K562 (cell line): ENCODE data around the gene COL15A1. TPM values are rescaled to one million over a fixed set of nuclear protein-coding genes. Genes with fewer than 3 reads are reported as not detected.

Experiments used
- CTBP1 ChIP-seq: fragments of 450-650 bp; IDR thresholded peaks from 2 replicates; pipeline ENCODE4 v1.6.1; 2016; ENCODE audit warnings: borderline replicate concordance
- CTCFL ChIP-seq: IDR thresholded peaks from 2 replicates; pipeline ENCODE4 v1.6.1; 2011; ENCODE audit warnings: borderline replicate concordance, low read depth, mild to moderate bottlenecking, moderate library complexity, low read length; ENCODE audit not compliant: insufficient read depth, poor library complexity, severe bottlenecking
- ETV1 ChIP-seq: fragments of 450-650 bp; conservative IDR thresholded peaks from 2 replicates; pipeline ENCODE4 v1.6.1; 2016; ENCODE audit warnings: missing genetic modification characterization, control low read depth, low read depth, missing compliant biosample characterization
- FOS ChIP-seq: IDR thresholded peaks from 3 replicates; pipeline ENCODE4 v1.6.1; 2011; ENCODE audit not compliant: insufficient read length; ENCODE audit errors: extremely low read depth
- GABPB1 ChIP-seq: sonication (generic); formaldehyde crosslinking; IDR thresholded peaks from 2 replicates; pipeline ENCODE4 v1.8.0; 2022; ENCODE audit warnings: mild to moderate bottlenecking, missing genetic modification reagents
- HCFC1 ChIP-seq: IDR thresholded peaks from 2 replicates; pipeline ENCODE4 v1.6.1; 2012; ENCODE audit warnings: low read depth, low read length, improper control_type of control experiment
- HDGF ChIP-seq: fragments of 450-650 bp; IDR thresholded peaks from 2 replicates; pipeline ENCODE4 v1.6.1; 2016
- HES1 ChIP-seq: fragments of 450-650 bp; IDR thresholded peaks from 2 replicates; pipeline ENCODE4 v1.6.1; 2016; ENCODE audit warnings: low read depth, mild to moderate bottlenecking, moderate library complexity
- MEF2A ChIP-seq: IDR thresholded peaks from 2 replicates; pipeline ENCODE4 v1.6.1; 2011; ENCODE audit warnings: low read depth, mild to moderate bottlenecking, low read length, moderate library complexity; ENCODE audit not compliant: control insufficient read depth
- POLR2H ChIP-seq: IDR thresholded peaks from 2 replicates; pipeline ENCODE4 v1.6.1; 2016; ENCODE audit warnings: missing genetic modification characterization, low read depth, mild to moderate bottlenecking, control low read depth, missing compliant biosample characterization, moderate library complexity
- RCOR1 ChIP-seq, 2 experiments: IDR thresholded peaks; 2 replicates each; pipeline ENCODE4 v1.6.1; 2012; ENCODE audit warnings: low read depth in 2 of 2, low read length in 2 of 2, borderline replicate concordance in 1 of 2, improper control_type of control experiment in 1 of 2
- RNF2 ChIP-seq: sonication (generic); IDR thresholded peaks from 2 replicates; pipeline ENCODE4 v1.6.1; 2016
- SAFB ChIP-seq: fragments of 200-400 bp; formaldehyde crosslinking; IDR thresholded peaks from 2 replicates; pipeline ENCODE4 v1.6.1; 2017; ENCODE audit warnings: low read depth, low read length, borderline replicate concordance
- SPI1 ChIP-seq: IDR thresholded peaks from 2 replicates; pipeline ENCODE4 v1.6.1; 2011; ENCODE audit warnings: low read depth, low read length, control low read depth, borderline replicate concordance
- TFAP4 ChIP-seq: sonication (generic); formaldehyde crosslinking; IDR thresholded peaks from 2 replicates; pipeline ENCODE4 v1.8.0; 2022; ENCODE audit warnings: missing genetic modification reagents, mild to moderate bottlenecking, moderate library complexity, borderline replicate concordance
- TFE3 ChIP-seq: fragments of 450-650 bp; formaldehyde crosslinking; IDR thresholded peaks from 2 replicates; pipeline ENCODE4 v1.4.0; 2020; ENCODE audit warnings: mild to moderate bottlenecking, mixed read lengths
- ZBTB7A ChIP-seq: IDR thresholded peaks from 2 replicates; pipeline ENCODE4 v1.6.1; 2011; ENCODE audit warnings: low read depth, mild to moderate bottlenecking, low read length, moderate library complexity, borderline replicate concordance; ENCODE audit not compliant: control insufficient read depth
- ZEB2 ChIP-seq: fragments of 450-650 bp; IDR thresholded peaks from 2 replicates; pipeline ENCODE4 v1.6.1; 2016
- ZFX ChIP-seq: sonication (generic); formaldehyde crosslinking; IDR thresholded peaks from 2 replicates; pipeline ENCODE4 v1.8.0; 2022; ENCODE audit warnings: mild to moderate bottlenecking, missing genetic modification reagents, moderate library complexity
- ZNF224 ChIP-seq: sonication (generic); formaldehyde crosslinking; IDR thresholded peaks from 2 replicates; pipeline ENCODE4 v1.8.0; 2022; ENCODE audit warnings: mild to moderate bottlenecking, missing genetic modification reagents
- ZNF253 ChIP-seq: fragments of 250-450 bp; sonication (Bioruptor Pico); conservative IDR thresholded peaks from 2 replicates; pipeline ENCODE4 v1.6.1; 2021; ENCODE audit warnings: mild to moderate bottlenecking
- polyA plus RNA-seq, 8 experiments: library from polyadenylated mRNA; depleted of rRNA in 4 of 8; stranded (reverse) in 5 of 8; unstranded in 3 of 8; fragments of >200 nt; fragmentation: Nextera tagmentation in 2 of 8; fragmentation: Illumina TruSeq in 1 of 8; extraction: Ambion mirVana in 2 of 8; extraction: Trizol in 1 of 8; gene quantifications; 2 replicates each; pipeline versions ENCODE4 v1.2.1 to v1.2.3, GENCODE V29; 2011 to 2014; ENCODE audit warnings: inconsistent platforms in 1 of 8, missing spikeins in 1 of 8
- total RNA-seq, 7 experiments: library from RNA; depleted of rRNA in 6 of 7; stranded (reverse); fragments of >200 nt in 6 of 7; fragmentation: Illumina TruSeq in 2 of 7; extraction: Trizol in 2 of 7; gene quantifications; 2 replicates each; pipeline versions ENCODE4 v1.2.1 to v1.2.3, GENCODE V29; 2011 to 2021; ENCODE audit warnings: low replicate concordance in 1 of 7

The COL15A1 gene
- total and polyA plus RNA-seq, 9 of the 15 experiments (the other 6 are each of a cell fraction or from before 2014, with no cell fraction given): 0.46 to 5.1 (median 2.6) TPM

- TF ChIP-seq CTCFL (no peak), POLR2H (tag) (no peak), ZEB2 (0 out of 2 replicates have a peak, but pooled peaks have one; percentile 19), SAFB (no peak), TFE3 (no peak), RCOR1 (IDR thresholded peaks at IDR 0.05; ENCODE audit: borderline replicate concordance in 1 of 2, low read depth in 2 of 2, low read length in 2 of 2) (peak in 1 of 2 experiments; percentile 71; a peak in 2 of 4 replicates), GABPB1 (CRISPR knock-in tag) (no peak), HCFC1 (no peak), ZBTB7A (no peak), HES1 (no peak), HDGF (no peak), ZFX (CRISPR knock-in tag) (peak; percentile 44), TFAP4 (CRISPR knock-in tag) (no peak), SPI1 (0 out of 2 replicates have a peak, but pooled peaks have one; percentile 61), RNF2 (no peak), FOS (no peak), CTBP1 (peak; percentile 42), ZNF224 (CRISPR knock-in tag) (no peak), ZNF253 (CRISPR knock-in tag) (no peak), ETV1 (tag) (no peak), MEF2A (no peak)
Measured at GRCh38 chr9:99112750-99113413, 169.2 kb downstream of the COL15A1 start (continued).
